Smooth muscle cell (in vitro differentiated cells): ENCODE data around the gene EXOC4. TPM values are rescaled to one million over a fixed set of nuclear protein-coding genes. Genes with fewer than 3 reads are reported as not detected.

ENCODE experiments used
- DNase-seq: peaks from one replicate; lab custom pipeline; 2025; ENCODE audit not compliant: unreplicated experiment; lab: John Stamatoyannopoulos, UW
- H2AFZ ChIP-seq: fragments of 200-600 bp; sonication (generic); 2 replicates; pipeline ENCODE4 v1.6.0; 2016; ENCODE audit warnings: antibody characterized with exemption, low read depth, mild to moderate bottlenecking
- H3F3A ChIP-seq: fragments of 200-600 bp; sonication (generic); 2 replicates; pipeline ENCODE4 v1.6.0; 2017; ENCODE audit warnings: antibody characterized with exemption, low read depth
- H3K27ac ChIP-seq: fragments of 200-600 bp; sonication (generic); 2 replicates; pipeline ENCODE4 v1.5.1; 2016; ENCODE audit warnings: low read depth, mild to moderate bottlenecking
- H3K27me3 ChIP-seq: fragments of 200-600 bp; sonication (generic); 2 replicates; pipeline ENCODE4 v1.6.1; 2016; ENCODE audit warnings: low read depth, mild to moderate bottlenecking
- H3K36me3 ChIP-seq: fragments of 200-600 bp; sonication (generic); 2 replicates; pipeline ENCODE4 v1.5.1; 2016; ENCODE audit warnings: low read depth
- H3K4me1 ChIP-seq: fragments of 200-600 bp; sonication (generic); 2 replicates; pipeline ENCODE4 v1.5.1; 2016; ENCODE audit warnings: low read depth
- H3K4me2 ChIP-seq: fragments of 200-600 bp; sonication (generic); 2 replicates; pipeline ENCODE4 v1.6.0; 2016; ENCODE audit warnings: mild to moderate bottlenecking
- H3K4me3 ChIP-seq: fragments of 200-600 bp; sonication (generic); 2 replicates; pipeline ENCODE4 v1.5.1; 2016; ENCODE audit warnings: mild to moderate bottlenecking
- H3K79me2 ChIP-seq: fragments of 200-600 bp; sonication (generic); 2 replicates; pipeline ENCODE4 v1.6.0; 2016; ENCODE audit warnings: low read depth, mild to moderate bottlenecking
- H3K9ac ChIP-seq: fragments of 200-600 bp; sonication (generic); 2 replicates; pipeline ENCODE4 v1.6.0; 2016; ENCODE audit warnings: low read depth
- H3K9me3 ChIP-seq: fragments of 200-600 bp; sonication (generic); replicated peaks from 2 replicates; pipeline ENCODE4 v1.5.1; 2016; ENCODE audit warnings: low read depth
- H4K20me1 ChIP-seq: fragments of 200-600 bp; sonication (generic); 2 replicates; pipeline ENCODE4 v1.6.0; 2016; ENCODE audit warnings: low read depth
- CTCF ChIP-seq: fragments of 200-600 bp; sonication (generic); IDR thresholded peaks from 2 replicates; pipeline ENCODE4 v1.5.1; 2017; ENCODE audit warnings: borderline replicate concordance, mild to moderate bottlenecking, antibody characterized with exemption; ENCODE audit not compliant: insufficient read depth, poor library complexity, severe bottlenecking
- WGBS: methylation state at CpG from one replicate; pipeline ENCODE4 v1.1.7; 2016; ENCODE audit warnings: low lambda C conversion rate; 5-methylcytosine and 5-hydroxymethylcytosine counted together
- polyA plus RNA-seq: library from polyadenylated mRNA; unstranded; fragments of >200 nt; fragmentation: Nextera tagmentation; extraction: Ambion mirVana; gene quantifications from 2 replicates; pipeline ENCODE4 v1.2.1, GENCODE V29; 2016
- total RNA-seq: library from RNA; depleted of rRNA; stranded (reverse); fragments of >200 nt; gene quantifications from 2 replicates; pipeline ENCODE4 v1.2.3, GENCODE V29; 2014

Gene EXOC4
- total and polyA plus RNA-seq, 2 experiments from 2014 or later, result 21.5 to 47.1 TPM

- Histone ChIP-seq H2AFZ (no peak overlapping the region), H3K36me3 (no peaks in the 10 kb centered on the region), H3K9me3 (no peaks in the 10 kb centered on the region), H3K4me1 (peaks cover 2% of the 10 kb centered on the region), H3K79me2 (no peaks in the 10 kb centered on the region), H3K4me3 (no peak overlapping the region), H3K4me2 (no peak overlapping the region), H4K20me1 (peaks cover 8% of the 10 kb centered on the region), H3K9ac (no peak overlapping the region), H3F3A (no peaks in the 10 kb centered on the region), H3K27me3 (no peaks in the 10 kb centered on the region), H3K27ac (no peak overlapping the region)
- WGBS, result 99% methylated on average over 2 of the region's 2 CpGs
- no peak for TF ChIP-seq CTCF
- no peak for DNase-seq
Observed at GRCh38 chr7:133428326-133428725, 175.4 kb downstream of the EXOC4 start.

GRCh38 chr7:133428876-133429275 lies 176.0 kb downstream of the EXOC4 start:
- H4K20me1 ChIP-seq, result peaks cover 11% of the 10 kb centered on the region
- no peak overlapping the region for H3K27ac ChIP-seq
- no peaks in the 10 kb centered on the region for H3F3A ChIP-seq
- H3K4me2 ChIP-seq, result no peak overlapping the region
- H2AFZ ChIP-seq, result no peak overlapping the region
- WGBS, result 98% methylated on average over 3 of the region's 3 CpGs
- H3K9me3 ChIP-seq, result no peaks in the 10 kb centered on the region
- H3K4me1 ChIP-seq, result peaks cover 6% of the 10 kb centered on the region
- DNase-seq, result no peak
- no peak overlapping the region for H3K9ac ChIP-seq
- no peaks in the 10 kb centered on the region for H3K79me2 ChIP-seq
- no peak for TF ChIP-seq CTCF
- no peak overlapping the region for H3K4me3 ChIP-seq
- no peaks in the 10 kb centered on the region for H3K36me3 ChIP-seq
- H3K27me3 ChIP-seq, result no peaks in the 10 kb centered on the region

- no peak overlapping the region for H3K4me3 ChIP-seq
- 94% methylated on average over 3 of the region's 3 CpGs for WGBS
- no peaks in the 10 kb centered on the region for H3K79me2 ChIP-seq
- H3K27me3 ChIP-seq, result no peaks in the 10 kb centered on the region
- H2AFZ ChIP-seq, result no peak overlapping the region
- H3K9me3 ChIP-seq, result no peaks in the 10 kb centered on the region
- H3K27ac ChIP-seq, result no peak overlapping the region
- H3K4me1 ChIP-seq, result peaks cover 10% of the 10 kb centered on the region
- TF ChIP-seq CTCF, result no peak
- H3F3A ChIP-seq, result no peaks in the 10 kb centered on the region
- H3K4me2 ChIP-seq, result no peak overlapping the region
- DNase-seq, result no peak
- no peaks in the 10 kb centered on the region for H3K36me3 ChIP-seq
- H4K20me1 ChIP-seq, result peaks cover 16% of the 10 kb centered on the region
- H3K9ac ChIP-seq, result no peak overlapping the region
Observed at GRCh38 chr7:133429371-133429770, 176.5 kb downstream of the EXOC4 start.

- H3K4me1 ChIP-seq, result peaks cover 15% of the 10 kb centered on the region
- no peaks in the 10 kb centered on the region for H3K36me3 ChIP-seq
- H3K27me3 ChIP-seq, result no peaks in the 10 kb centered on the region
- peaks cover 25% of the 10 kb centered on the region for H4K20me1 ChIP-seq
- H2AFZ ChIP-seq, result no peak overlapping the region
- no peak for TF ChIP-seq CTCF
- no peak overlapping the region for H3K4me2 ChIP-seq
- H3K9ac ChIP-seq, result no peak overlapping the region
- H3F3A ChIP-seq, result no peaks in the 10 kb centered on the region
- DNase-seq, result no peak
- H3K27ac ChIP-seq, result no peak overlapping the region
- H3K4me3 ChIP-seq, result no peak overlapping the region
- no peaks in the 10 kb centered on the region for H3K9me3 ChIP-seq
- WGBS, result 75% methylated on average over 1 of the region's 1 CpG
- H3K79me2 ChIP-seq, result no peaks in the 10 kb centered on the region
Observed at GRCh38 chr7:133431134-133431724, 178.4 kb downstream of the EXOC4 start.
